NCI-H128 (cell line): ENCODE results near the gene AQP1.

Source experiments
- DNase-seq: peaks from one replicate; lab custom pipeline; 2025; ENCODE audit not compliant: unreplicated experiment; lab: John Stamatoyannopoulos, UW

AQP1 gene

GRCh38 chr7:30881448-30881847 lies 30.2 kb upstream of the AQP1 start:
- no peak for DNase-seq

DNA sequence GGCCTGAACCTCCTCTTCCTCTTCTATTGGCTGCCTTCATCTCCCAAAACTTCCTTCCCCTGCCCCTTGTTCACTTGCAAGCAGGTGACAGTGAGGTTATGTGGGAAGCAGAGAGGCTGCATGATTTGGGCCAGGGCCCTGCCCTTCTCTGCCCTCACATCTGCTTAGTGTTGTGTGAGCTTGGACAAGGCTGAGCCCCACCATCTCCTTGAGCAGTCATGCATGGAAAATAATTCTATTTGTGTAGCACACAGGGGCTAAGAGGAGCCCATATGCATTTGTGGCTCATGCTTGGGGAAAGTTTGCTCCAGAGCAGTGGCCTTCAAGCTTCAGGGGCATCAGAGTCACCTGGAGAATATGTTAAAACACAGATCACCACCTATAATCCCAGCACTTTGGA lies 26.8 kb upstream of the AQP1 start:
- DNase-seq: no peak

GRCh38 chr7:30886608-30887011 lies 25.0 kb upstream of the AQP1 start:
- no peak for DNase-seq

GRCh38 chr7:30887464-30887872 lies 24.2 kb upstream of the AQP1 start:
- DNase-seq: no peak

- no peak for DNase-seq
Observed at GRCh38 chr7:30888747-30889146, 22.9 kb upstream of the AQP1 start.

- no peak for DNase-seq
Observed at GRCh38 chr7:30890226-30890625, 21.4 kb upstream of the AQP1 start.

- DNase-seq: no peak
Observed at GRCh38 chr7:30893357-30893756, 18.3 kb upstream of the AQP1 start.

GRCh38 chr7:30894009-30894408 lies 17.6 kb upstream of the AQP1 start:
- DNase-seq: no peak

DNA sequence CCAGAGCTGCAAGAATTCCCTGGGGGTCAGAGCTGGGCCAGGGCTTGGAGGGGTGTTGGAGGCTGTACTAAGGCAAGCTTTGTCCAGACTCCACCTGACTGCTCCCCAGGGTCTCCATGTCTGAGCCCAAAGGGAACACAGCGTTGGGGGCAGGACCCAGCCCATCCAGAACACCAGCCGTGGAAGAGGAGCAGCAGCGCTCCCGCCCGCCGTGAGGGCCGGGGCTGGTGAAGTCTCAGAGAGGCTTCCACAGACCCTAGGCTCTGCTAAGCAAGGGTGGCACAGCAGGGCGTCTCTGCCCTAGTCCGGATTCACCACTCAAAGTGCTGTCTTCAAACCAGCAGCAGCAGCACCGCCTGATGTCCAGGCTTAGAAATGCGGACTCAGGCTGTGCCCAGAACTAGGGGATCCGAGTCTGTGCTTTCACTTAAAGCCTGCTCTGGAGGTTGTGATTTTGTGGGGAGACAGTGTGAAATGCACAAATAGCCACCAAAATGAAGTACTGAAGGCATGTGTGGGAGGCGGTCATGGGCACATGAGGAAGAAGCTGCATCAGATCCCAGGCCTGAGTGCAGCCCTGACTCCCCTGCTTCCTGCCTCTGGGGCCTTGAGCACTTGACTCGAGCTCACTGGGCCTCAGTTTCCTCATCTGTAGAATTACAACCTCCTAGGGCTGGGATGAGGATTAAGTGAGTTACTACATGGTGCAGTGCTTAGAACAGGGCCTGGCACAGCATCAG lies 16.6 kb upstream of the AQP1 start:
- DNase-seq: no peak

GRCh38 chr7:30896036-30896435 lies 15.6 kb upstream of the AQP1 start:
- DNase-seq: no peak

GRCh38 chr7:30896783-30897637 lies 14.6 kb upstream of the AQP1 start:
- DNase-seq: no peak

GRCh38 chr7:30897770-30898169 lies 13.9 kb upstream of the AQP1 start:
- DNase-seq: no peak

- DNase-seq: no peak
Observed at GRCh38 chr7:30898411-30898810, 13.2 kb upstream of the AQP1 start.

DNA sequence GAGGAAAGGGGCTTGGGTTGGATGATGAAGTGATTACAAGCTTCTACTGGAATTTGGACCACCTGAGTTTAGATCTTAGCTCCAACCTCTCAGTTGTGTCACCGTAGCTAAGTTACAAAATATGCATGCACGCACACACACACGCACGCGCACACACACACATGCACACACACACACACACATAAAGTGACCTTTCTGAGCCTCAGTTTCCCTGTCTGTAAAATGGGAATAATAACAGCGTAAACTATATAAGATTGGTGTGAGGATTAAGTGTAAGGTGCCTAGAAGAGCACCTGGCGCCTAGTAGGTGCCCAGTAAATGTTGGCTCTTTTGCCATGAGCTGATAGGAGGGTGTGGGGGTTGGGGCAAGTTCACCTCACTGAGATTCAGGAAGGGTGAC lies 12.6 kb upstream of the AQP1 start:
- no peak for DNase-seq

DNA sequence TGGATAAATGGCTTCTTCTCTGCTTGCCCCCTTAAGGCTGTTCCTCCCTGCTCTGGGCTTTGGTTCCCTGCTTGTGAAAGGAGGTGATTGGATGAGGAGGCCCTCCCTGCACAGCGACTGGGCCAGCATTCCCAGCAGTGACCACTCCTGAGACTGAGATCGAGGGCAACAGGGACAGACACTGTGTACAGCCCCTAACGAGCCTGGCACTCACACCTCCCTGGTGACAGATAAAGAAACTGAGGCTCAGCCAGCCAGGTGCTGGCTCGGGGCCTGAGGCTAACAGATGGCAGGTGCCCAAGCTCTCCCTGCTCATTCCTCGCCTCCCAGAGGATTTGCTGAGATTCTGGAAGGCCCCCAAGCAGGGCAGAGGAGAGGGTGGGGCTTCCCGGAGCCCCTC lies 12.0 kb upstream of the AQP1 start:
- no peak for DNase-seq

- no peak for DNase-seq
Observed at GRCh38 chr7:30900053-30900452, 11.6 kb upstream of the AQP1 start.

GRCh38 chr7:30900803-30901362 lies 10.8 kb upstream of the AQP1 start:
- no peak for DNase-seq

- DNase-seq: no peak
Observed at GRCh38 chr7:30901856-30902255, 9.8 kb upstream of the AQP1 start.

GRCh38 chr7:30902466-30902865 lies 9.2 kb upstream of the AQP1 start:
- no peak for DNase-seq

DNA sequence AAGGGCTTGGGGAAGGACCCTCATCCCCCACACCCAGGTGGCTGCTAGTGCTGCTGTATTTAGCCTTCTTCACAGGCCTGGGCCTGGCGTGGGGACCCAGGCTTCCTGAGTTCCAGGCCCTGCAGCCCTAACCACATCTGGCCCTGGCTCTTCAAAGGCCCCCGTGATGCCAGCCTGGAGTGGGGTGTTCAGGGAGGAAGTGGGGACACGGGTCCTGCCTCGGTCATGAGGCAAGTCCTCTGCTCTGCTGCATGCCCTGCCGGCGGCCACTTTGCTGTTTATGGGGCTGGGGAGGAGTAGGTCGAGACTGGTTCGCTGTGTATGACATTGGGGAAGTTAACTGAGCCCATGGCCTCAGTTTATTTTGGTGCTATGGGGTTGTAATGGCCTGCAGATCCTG lies 8.5 kb upstream of the AQP1 start:
- DNase-seq: no peak

- DNase-seq: no peak
Observed at GRCh38 chr7:30904561-30904960, 7.1 kb upstream of the AQP1 start.
